WTC11 (cell line): ENCODE measurements around the gene GSPT1. TPM values are rescaled to one million over a fixed set of nuclear protein-coding genes. Genes with fewer than 3 reads are reported as not detected.

Experiments
- ATAC-seq: fragments of 200-7000 bp; cut with Tn5 transposase; 2 replicates; pipeline ENCODE4 v1.10.0; 2021; ENCODE audit warnings: mild to moderate bottlenecking, moderate library complexity
- CTCF ChIA-PET: fragments of 300-600 bp; sonication (Branson Sonifier 250); formaldehyde crosslinking; loops from one replicate; lab custom pipeline; 2021; ENCODE audit warnings: antibody characterized with exemption; lab: Charles Lee
- POLR2A ChIA-PET: fragments of 350-600 bp; sonication (Branson Sonifier 250); formaldehyde crosslinking; loops from one replicate; lab custom pipeline; 2021; ENCODE audit warnings: antibody characterized with exemption; lab: Charles Lee
- DNase-seq: peaks from one replicate; pipeline ENCODE4 v3.0.0; 2021; ENCODE audit warnings: low spot score
- H3K27ac Mint-ChIP-seq: 2 replicates; pipeline ENCODE4 v1.8.0; 2021; ENCODE audit warnings: mixed read lengths
- H3K27me3 Mint-ChIP-seq: 2 replicates; pipeline ENCODE4 v1.8.0; 2021; ENCODE audit warnings: low read depth, mild to moderate bottlenecking, moderate library complexity, mixed read lengths
- H3K36me3 Mint-ChIP-seq: 2 replicates; pipeline ENCODE4 v1.8.0; 2021; ENCODE audit warnings: mixed read lengths
- H3K4me1 Mint-ChIP-seq: 2 replicates; pipeline ENCODE4 v1.8.0; 2022; ENCODE audit warnings: mixed read lengths
- H3K4me3 Mint-ChIP-seq: 2 replicates; pipeline ENCODE4 v1.8.0; 2021; ENCODE audit warnings: mild to moderate bottlenecking, moderate library complexity, mixed read lengths
- H3K9me3 Mint-ChIP-seq: 2 replicates; pipeline ENCODE4 v1.8.0; 2021; ENCODE audit warnings: mixed read lengths
- ETV6 ChIP-seq: sonication (generic); formaldehyde crosslinking; IDR thresholded peaks from 2 replicates; pipeline ENCODE4 v1.8.1; 2022; ENCODE audit warnings: mild to moderate bottlenecking, missing genetic modification reagents
- GABPB1 ChIP-seq: sonication (generic); formaldehyde crosslinking; IDR thresholded peaks from 2 replicates; pipeline ENCODE4 v1.8.1; 2023; ENCODE audit warnings: mild to moderate bottlenecking, missing genetic modification reagents
- NR1H2 ChIP-seq: sonication (generic); formaldehyde crosslinking; IDR thresholded peaks from 2 replicates; pipeline ENCODE4 v1.9.0; 2021; ENCODE audit warnings: mild to moderate bottlenecking, moderate library complexity, missing genetic modification reagents
- RELA ChIP-seq: sonication (generic); formaldehyde crosslinking; IDR thresholded peaks from 2 replicates; pipeline ENCODE4 v1.8.1; 2022; ENCODE audit warnings: missing genetic modification reagents, mild to moderate bottlenecking, borderline replicate concordance
- TEAD1 ChIP-seq: sonication (generic); formaldehyde crosslinking; IDR thresholded peaks from 2 replicates; pipeline ENCODE4 v1.8.0; 2022; ENCODE audit warnings: mild to moderate bottlenecking, missing genetic modification reagents
- TEAD4 ChIP-seq: sonication (generic); formaldehyde crosslinking; IDR thresholded peaks from 2 replicates; pipeline ENCODE4 v1.8.0; 2022; ENCODE audit warnings: mild to moderate bottlenecking, missing genetic modification reagents
- ZNF138 ChIP-seq: sonication (generic); formaldehyde crosslinking; conservative IDR thresholded peaks from 2 replicates; pipeline ENCODE4 v1.8.1; 2022; ENCODE audit warnings: mild to moderate bottlenecking, moderate library complexity, missing genetic modification reagents
- ZNF263 ChIP-seq: sonication (generic); formaldehyde crosslinking; IDR thresholded peaks from 2 replicates; pipeline ENCODE4 v1.8.1; 2022; ENCODE audit warnings: low read depth, mild to moderate bottlenecking, moderate library complexity, missing genetic modification reagents
- ZNF423 ChIP-seq: fragments of 250-450 bp; sonication (Bioruptor Pico); IDR thresholded peaks from 2 replicates; pipeline ENCODE4 v2.1.2; 2022; ENCODE audit warnings: mild to moderate bottlenecking, moderate library complexity
- total RNA-seq: library from RNA; stranded (reverse); gene quantifications from 3 replicates; pipeline ENCODE4 v1.2.3, GENCODE V29; 2021
- TF ChIP-seq, protein P1 (sequence below): fragments of 250-450 bp; sonication (Bioruptor Pico); conservative IDR thresholded peaks from 2 replicates; pipeline ENCODE4 v1.9.0; 2021; ENCODE audit warnings: mild to moderate bottlenecking
- TF ChIP-seq, protein P2 (sequence below): sonication (generic); formaldehyde crosslinking; conservative IDR thresholded peaks from 2 replicates; pipeline ENCODE4 v1.8.1; 2023; ENCODE audit warnings: mild to moderate bottlenecking, low read depth, missing genetic modification reagents, moderate library complexity
- TF ChIP-seq, protein P3 (sequence below): sonication (generic); formaldehyde crosslinking; IDR thresholded peaks from 2 replicates; pipeline ENCODE4 v1.8.1; 2023; ENCODE audit warnings: mild to moderate bottlenecking, missing genetic modification reagents, moderate library complexity
- TF ChIP-seq, protein P4 (sequence below): sonication (generic); formaldehyde crosslinking; IDR thresholded peaks from 2 replicates; pipeline ENCODE4 v1.8.0; 2023; ENCODE audit warnings: missing genetic modification reagents
- TF ChIP-seq, protein P5 (sequence below): fragments of 200-600 bp; IDR thresholded peaks from 2 replicates; pipeline ENCODE4 v1.8.0; 2022; ENCODE audit warnings: antibody characterized with exemption
- TF ChIP-seq, protein P6 (sequence below): sonication (generic); formaldehyde crosslinking; IDR thresholded peaks from 2 replicates; pipeline ENCODE4 v1.8.1; 2023; ENCODE audit warnings: mild to moderate bottlenecking, missing genetic modification reagents, moderate library complexity
- TF ChIP-seq, protein P7 (sequence below): fragments of 250-450 bp; sonication (Bioruptor Pico); IDR thresholded peaks from 2 replicates; pipeline ENCODE4 v1.9.0; 2021; ENCODE audit warnings: moderate library complexity, mild to moderate bottlenecking, inconsistent platforms, borderline replicate concordance
- TF ChIP-seq, protein P8 (sequence below): sonication (generic); formaldehyde crosslinking; IDR thresholded peaks from 2 replicates; pipeline ENCODE4 v1.8.1; 2022; ENCODE audit warnings: low read depth, missing genetic modification reagents, borderline replicate concordance

GSPT1 gene
- total RNA-seq, 1 experiment from 2014 or later = 190 TPM

DNA sequence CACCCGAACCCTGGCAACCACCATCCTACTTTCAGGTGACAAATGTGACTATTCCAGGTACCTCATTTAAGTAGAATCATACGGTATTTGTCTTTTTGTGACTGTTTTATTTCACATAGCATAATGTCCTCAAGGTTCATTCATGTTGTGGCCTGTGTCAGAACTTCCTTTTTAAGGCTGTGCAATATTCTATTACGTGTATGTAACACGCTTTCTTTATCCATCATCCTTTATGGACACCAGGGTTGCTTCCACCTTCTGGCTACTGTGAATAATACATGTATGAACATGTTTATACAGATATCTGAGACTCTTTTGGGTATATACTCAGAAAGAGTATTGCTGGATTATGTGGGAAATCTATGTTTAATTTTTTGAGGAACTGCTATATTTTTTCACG is 35.7 kb downstream of the GSPT1 start:
- H3K4me1 Mint-ChIP-seq = no peaks in the 10 kb centered on the region
- H3K9me3 Mint-ChIP-seq = no peaks in the 10 kb centered on the region
- ChIA-PET CTCF (interaction anchor here (0.7 kb wide), 1 partner anchor 436 kb away, joined by 3 read pairs; no protein-coding TSS in a partner anchor), POLR2A (no interaction called here)
- H3K36me3 Mint-ChIP-seq = peaks cover 68% of the 10 kb centered on the region
- H3K4me3 Mint-ChIP-seq = no peak overlapping the region
- no peaks in the 10 kb centered on the region for H3K27me3 Mint-ChIP-seq
- ATAC-seq (no peak), DNase-seq (no peak)
- TF ChIP-seq ZNF138 (no peak), RELA (CRISPR knock-in tag) (no peak), TEAD4 (CRISPR knock-in tag) (no peak), ZNF423 (no peak), TEAD1 (no peak), GABPB1 (CRISPR knock-in tag) (no peak), ETV6 (CRISPR knock-in tag) (no peak), NR1H2 (CRISPR knock-in tag) (no peak), ZNF263 (no peak)
- TF ChIP-seq, protein P1, sequence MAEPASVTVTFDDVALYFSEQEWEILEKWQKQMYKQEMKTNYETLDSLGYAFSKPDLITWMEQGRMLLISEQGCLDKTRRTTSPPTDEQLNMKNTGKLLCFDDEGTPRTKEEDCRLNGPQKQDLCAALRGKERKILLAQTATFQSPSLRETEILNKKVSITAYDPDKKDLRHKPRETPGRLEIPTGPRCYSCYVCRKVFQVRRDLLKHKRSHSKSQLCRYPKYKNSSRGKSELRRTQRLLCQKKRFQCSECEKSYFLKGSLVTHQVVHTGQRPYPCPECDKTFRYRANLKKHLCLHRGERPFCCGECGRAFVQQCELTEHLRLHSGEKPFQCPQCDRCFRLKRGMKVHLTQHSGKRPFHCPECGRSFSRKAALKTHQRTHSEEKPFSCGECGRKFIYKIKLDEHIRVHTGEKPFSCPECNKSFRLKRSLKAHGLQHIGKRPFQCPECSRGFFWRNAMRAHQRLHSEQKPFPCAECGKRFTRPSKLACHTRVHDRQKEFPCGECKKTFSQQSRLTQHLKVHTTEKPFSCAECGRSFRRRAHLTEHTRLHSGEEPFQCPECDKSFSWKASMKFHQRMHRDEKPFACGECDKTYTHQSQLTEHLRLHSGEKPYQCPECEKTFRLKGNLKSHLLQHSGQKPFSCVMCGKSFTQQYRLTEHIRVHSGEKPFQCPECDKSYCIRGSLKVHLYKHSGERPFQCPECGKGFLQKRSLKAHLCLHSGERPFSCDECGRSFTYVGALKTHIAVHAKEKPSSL = no peak
- TF ChIP-seq, protein P2, sequence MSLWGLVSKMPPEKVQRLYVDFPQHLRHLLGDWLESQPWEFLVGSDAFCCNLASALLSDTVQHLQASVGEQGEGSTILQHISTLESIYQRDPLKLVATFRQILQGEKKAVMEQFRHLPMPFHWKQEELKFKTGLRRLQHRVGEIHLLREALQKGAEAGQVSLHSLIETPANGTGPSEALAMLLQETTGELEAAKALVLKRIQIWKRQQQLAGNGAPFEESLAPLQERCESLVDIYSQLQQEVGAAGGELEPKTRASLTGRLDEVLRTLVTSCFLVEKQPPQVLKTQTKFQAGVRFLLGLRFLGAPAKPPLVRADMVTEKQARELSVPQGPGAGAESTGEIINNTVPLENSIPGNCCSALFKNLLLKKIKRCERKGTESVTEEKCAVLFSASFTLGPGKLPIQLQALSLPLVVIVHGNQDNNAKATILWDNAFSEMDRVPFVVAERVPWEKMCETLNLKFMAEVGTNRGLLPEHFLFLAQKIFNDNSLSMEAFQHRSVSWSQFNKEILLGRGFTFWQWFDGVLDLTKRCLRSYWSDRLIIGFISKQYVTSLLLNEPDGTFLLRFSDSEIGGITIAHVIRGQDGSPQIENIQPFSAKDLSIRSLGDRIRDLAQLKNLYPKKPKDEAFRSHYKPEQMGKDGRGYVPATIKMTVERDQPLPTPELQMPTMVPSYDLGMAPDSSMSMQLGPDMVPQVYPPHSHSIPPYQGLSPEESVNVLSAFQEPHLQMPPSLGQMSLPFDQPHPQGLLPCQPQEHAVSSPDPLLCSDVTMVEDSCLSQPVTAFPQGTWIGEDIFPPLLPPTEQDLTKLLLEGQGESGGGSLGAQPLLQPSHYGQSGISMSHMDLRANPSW (CRISPR knock-in tag) = no peak
- TF ChIP-seq, protein P3, sequence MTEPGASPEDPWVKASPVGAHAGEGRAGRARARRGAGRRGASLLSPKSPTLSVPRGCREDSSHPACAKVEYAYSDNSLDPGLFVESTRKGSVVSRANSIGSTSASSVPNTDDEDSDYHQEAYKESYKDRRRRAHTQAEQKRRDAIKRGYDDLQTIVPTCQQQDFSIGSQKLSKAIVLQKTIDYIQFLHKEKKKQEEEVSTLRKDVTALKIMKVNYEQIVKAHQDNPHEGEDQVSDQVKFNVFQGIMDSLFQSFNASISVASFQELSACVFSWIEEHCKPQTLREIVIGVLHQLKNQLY (CRISPR knock-in tag) = no peak
- TF ChIP-seq, protein P4, sequence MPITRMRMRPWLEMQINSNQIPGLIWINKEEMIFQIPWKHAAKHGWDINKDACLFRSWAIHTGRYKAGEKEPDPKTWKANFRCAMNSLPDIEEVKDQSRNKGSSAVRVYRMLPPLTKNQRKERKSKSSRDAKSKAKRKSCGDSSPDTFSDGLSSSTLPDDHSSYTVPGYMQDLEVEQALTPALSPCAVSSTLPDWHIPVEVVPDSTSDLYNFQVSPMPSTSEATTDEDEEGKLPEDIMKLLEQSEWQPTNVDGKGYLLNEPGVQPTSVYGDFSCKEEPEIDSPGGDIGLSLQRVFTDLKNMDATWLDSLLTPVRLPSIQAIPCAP = no peak
- TF ChIP-seq, protein P5, sequence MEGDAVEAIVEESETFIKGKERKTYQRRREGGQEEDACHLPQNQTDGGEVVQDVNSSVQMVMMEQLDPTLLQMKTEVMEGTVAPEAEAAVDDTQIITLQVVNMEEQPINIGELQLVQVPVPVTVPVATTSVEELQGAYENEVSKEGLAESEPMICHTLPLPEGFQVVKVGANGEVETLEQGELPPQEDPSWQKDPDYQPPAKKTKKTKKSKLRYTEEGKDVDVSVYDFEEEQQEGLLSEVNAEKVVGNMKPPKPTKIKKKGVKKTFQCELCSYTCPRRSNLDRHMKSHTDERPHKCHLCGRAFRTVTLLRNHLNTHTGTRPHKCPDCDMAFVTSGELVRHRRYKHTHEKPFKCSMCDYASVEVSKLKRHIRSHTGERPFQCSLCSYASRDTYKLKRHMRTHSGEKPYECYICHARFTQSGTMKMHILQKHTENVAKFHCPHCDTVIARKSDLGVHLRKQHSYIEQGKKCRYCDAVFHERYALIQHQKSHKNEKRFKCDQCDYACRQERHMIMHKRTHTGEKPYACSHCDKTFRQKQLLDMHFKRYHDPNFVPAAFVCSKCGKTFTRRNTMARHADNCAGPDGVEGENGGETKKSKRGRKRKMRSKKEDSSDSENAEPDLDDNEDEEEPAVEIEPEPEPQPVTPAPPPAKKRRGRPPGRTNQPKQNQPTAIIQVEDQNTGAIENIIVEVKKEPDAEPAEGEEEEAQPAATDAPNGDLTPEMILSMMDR = no peak
- TF ChIP-seq, protein P6, sequence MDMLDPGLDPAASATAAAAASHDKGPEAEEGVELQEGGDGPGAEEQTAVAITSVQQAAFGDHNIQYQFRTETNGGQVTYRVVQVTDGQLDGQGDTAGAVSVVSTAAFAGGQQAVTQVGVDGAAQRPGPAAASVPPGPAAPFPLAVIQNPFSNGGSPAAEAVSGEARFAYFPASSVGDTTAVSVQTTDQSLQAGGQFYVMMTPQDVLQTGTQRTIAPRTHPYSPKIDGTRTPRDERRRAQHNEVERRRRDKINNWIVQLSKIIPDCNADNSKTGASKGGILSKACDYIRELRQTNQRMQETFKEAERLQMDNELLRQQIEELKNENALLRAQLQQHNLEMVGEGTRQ (CRISPR knock-in tag) = no peak
- TF ChIP-seq, protein P7, sequence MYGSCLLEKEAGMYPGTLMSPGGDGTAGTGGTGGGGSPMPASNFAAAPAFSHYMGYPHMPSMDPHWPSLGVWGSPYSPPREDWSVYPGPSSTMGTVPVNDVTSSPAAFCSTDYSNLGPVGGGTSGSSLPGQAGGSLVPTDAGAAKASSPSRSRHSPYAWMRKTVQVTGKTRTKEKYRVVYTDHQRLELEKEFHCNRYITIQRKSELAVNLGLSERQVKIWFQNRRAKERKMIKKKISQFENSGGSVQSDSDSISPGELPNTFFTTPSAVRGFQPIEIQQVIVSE (CRISPR knock-in tag) = no peak
- TF ChIP-seq, protein P8, sequence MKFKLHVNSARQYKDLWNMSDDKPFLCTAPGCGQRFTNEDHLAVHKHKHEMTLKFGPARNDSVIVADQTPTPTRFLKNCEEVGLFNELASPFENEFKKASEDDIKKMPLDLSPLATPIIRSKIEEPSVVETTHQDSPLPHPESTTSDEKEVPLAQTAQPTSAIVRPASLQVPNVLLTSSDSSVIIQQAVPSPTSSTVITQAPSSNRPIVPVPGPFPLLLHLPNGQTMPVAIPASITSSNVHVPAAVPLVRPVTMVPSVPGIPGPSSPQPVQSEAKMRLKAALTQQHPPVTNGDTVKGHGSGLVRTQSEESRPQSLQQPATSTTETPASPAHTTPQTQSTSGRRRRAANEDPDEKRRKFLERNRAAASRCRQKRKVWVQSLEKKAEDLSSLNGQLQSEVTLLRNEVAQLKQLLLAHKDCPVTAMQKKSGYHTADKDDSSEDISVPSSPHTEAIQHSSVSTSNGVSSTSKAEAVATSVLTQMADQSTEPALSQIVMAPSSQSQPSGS (CRISPR knock-in tag) = no peak
- no peak overlapping the region for H3K27ac Mint-ChIP-seq
